KOPT-K1 (cell line): ENCODE data around the gene CXCL11.

ENCODE experiments used
- H3K27ac ChIP-seq: fragments of 200-600 bp; sonication (generic); 2 replicates; pipeline ENCODE4 v1.5.1; 2016; ENCODE audit warnings: antibody characterized with exemption, mild to moderate bottlenecking, low read depth, low read length; ENCODE audit not compliant: poor library complexity, severe bottlenecking
- H3K36me3 ChIP-seq: fragments of 200-600 bp; sonication (generic); 2 replicates; pipeline ENCODE4 v1.5.1; 2017; ENCODE audit warnings: antibody characterized with exemption, mild to moderate bottlenecking, low read length, moderate library complexity; ENCODE audit not compliant: insufficient read depth
- H3K9me3 ChIP-seq: fragments of 200-600 bp; sonication (generic); 2 replicates; pipeline ENCODE4 v1.5.1; 2017; ENCODE audit warnings: antibody characterized with exemption, low read length, mild to moderate bottlenecking; ENCODE audit not compliant: insufficient read depth, poor library complexity, severe bottlenecking

CXCL11 gene

GRCh38 chr4:76035799-76036380 lies at the start of gene CXCL11:
CXCL11 (minus strand) TSS chr4:76036070; CDS start chr4:76035987, 83 bp downstream.
- no peaks in the 10 kb centered on the region for H3K36me3 ChIP-seq
- H3K9me3 ChIP-seq, result no peaks in the 10 kb centered on the region
- no peak within 1 kb of the TSS for H3K27ac ChIP-seq

DNA sequence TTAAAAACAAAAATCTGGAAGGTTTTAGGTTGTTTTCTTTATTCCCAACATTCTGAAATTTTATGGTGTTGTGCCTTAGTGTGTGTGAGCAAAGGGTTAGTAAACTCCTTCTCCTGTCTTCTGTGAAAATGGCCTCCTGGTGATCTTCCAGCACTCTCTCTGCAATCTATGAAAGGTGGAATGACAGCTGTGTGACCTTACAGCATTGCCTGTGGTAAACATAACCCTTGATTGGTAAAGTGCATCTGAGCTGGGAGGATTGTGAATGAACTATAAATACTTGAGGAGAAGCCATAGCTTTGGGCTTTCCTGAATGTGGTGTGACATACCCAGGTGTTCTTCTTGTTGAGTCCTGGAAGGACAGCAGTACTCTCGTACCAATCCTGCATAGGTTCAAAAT lies 48.7 kb upstream of the CXCL11 start:
- no peak overlapping the region for H3K27ac ChIP-seq
- H3K36me3 ChIP-seq, result no peaks in the 10 kb centered on the region
- H3K9me3 ChIP-seq, result no peaks in the 10 kb centered on the region

DNA sequence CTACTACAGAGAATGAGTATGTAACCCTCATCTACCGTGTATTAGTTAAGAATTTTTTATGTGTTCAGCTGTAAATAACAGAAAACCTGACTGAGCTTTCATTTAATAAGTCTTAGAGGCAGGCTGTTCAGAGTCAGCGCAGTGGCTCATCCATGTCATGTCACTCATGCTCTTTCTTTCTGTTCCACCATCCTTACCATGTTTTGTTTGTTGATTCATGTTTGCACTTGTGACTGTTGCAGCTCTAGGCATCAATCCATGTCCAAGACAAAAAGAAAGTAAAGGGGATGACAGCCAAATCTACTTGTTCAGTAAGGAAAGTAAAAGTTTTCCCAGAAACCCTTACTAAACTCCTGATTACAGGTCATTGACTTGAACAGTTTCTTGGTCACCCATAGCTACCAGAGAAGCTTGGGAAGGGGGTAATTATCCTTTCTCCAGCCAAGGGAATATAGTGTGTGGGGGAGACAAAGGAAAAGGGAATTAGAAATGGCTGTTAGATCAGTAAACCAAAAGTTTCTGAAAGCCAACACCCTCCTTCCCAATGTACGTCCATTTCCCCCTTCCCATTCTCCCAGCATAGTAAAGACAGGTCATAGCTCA lies 47.6 kb upstream of the CXCL11 start:
- Histone ChIP-seq H3K36me3 (no peaks in the 10 kb centered on the region), H3K27ac (no peak overlapping the region), H3K9me3 (no peaks in the 10 kb centered on the region)

DNA sequence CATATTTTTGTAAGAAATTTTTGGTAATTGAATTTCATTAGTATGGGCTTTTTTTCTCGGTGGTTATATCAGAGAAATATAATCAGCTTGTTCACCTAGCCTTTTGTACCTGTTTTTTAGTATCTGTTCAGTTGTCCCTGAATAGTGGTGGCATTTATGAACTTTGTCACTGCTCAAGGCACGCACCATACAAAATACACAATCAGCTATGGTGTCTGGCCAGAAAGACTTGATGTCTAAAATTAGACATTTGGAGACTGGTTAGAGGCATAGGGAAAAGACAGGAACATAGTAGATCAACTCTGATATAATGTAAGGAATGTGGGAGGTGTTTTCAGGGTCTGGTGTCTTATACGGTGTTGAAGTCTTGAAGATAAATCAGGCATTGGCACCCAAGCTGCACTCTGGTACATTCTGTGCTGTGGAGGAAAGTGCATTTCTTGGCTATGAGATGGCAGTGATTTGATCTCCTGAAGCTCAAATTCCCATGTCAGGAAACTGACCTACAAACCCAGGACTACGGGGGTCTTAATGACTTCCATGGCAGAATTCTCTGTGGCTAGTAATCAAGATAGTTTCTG lies 42.3 kb upstream of the CXCL11 start:
- no peak overlapping the region for H3K27ac ChIP-seq
- H3K9me3 ChIP-seq, result no peaks in the 10 kb centered on the region
- H3K36me3 ChIP-seq, result no peaks in the 10 kb centered on the region

DNA sequence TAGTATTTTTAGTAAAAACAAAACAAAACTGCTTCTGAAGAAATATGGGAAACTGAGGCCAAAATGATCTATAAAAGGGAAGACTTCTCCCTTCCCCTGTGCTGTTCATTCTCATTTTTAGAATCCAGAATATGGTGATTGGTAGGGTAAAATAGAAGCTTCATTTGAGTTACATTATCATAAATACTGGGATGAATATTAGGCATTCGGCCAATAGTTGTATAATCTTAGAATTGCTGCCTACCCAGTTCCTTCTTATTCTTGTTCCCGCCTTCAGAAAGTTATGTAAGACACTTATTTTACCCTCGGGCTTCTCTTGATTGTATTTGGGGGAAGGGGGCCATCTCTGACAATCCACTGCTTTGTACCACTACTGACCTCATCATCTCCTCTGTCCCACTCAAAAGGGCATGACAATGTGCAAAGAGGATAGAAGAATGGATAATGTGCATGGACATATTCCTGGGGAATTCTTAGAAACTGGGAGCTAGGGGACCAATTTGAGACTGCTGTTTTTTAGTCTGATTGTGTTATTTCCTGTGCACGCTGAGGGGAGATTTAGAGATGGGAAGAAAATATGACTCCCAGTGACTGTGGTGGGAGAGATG lies 39.2 kb upstream of the CXCL11 start:
- Histone ChIP-seq H3K36me3 (no peaks in the 10 kb centered on the region), H3K27ac (no peak overlapping the region)

DNA sequence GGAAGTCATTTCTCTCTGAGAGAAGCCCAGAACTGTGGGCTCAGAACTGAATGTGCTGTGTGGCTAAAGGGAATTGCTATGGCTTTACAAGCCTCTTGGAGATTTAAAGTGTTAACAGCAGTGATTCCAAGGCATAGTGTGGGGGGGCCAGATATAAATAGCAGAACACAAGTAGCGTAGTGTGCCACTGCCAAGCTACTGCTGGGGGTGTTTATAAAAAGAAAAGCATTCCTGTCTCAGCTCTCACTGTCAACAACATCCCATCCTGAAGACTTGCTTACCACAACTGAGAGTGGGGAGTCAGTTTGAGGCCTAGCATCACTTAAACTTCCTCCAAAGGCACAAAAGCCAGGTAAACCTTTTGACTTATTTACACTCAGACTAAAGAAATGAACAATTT lies 38.6 kb upstream of the CXCL11 start, which contains the start of gene ART3:
Gene ART3 (plus strand): TSS at position 242 of the 400 bp plus-strand sequence. CDS start 1,181 bp downstream, outside the sequence.
- Histone ChIP-seq H3K36me3 (no peaks in the 10 kb centered on the region), H3K9me3 (no peaks in the 10 kb centered on the region), H3K27ac (no peak within 1 kb of the TSS)

More for the DNA sequence above, 39.2 kb upstream of the CXCL11 start:
- H3K9me3 ChIP-seq, result no peaks in the 10 kb centered on the region

GRCh38 chr4:76072760-76073159 lies 36.9 kb upstream of the CXCL11 start:
- Histone ChIP-seq H3K36me3 (no peaks in the 10 kb centered on the region), H3K9me3 (no peaks in the 10 kb centered on the region), H3K27ac (no peak overlapping the region)

- no peak overlapping the region for H3K27ac ChIP-seq
- no peaks in the 10 kb centered on the region for H3K9me3 ChIP-seq
- H3K36me3 ChIP-seq, result no peaks in the 10 kb centered on the region
These were observed 31.9 kb upstream of the CXCL11 start for GRCh38 chr4:76067652-76068286.

DNA sequence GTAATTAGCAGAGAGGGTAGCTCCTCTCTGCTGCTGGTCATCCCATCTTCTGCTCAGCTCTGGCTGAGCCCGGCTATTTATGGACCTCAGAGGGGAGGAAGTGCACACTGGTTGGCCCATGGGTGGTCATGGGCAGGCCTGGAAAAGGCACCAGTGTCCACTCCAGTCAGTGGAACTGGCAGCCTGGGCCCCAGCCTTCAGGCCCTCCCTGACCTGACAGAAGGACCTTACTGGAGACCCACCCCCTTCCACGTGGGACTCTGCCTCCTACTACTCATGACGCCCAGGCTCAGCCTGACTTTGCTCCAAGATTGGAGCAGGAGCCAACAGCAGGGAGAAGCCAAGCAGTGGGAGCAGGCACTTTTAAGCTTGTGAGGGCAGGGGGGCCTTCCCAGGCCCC lies 30.7 kb upstream of the CXCL11 start:
- H3K9me3 ChIP-seq, result no peaks in the 10 kb centered on the region
- H3K36me3 ChIP-seq, result no peaks in the 10 kb centered on the region
- H3K27ac ChIP-seq, result no peak overlapping the region

- Histone ChIP-seq H3K9me3 (no peaks in the 10 kb centered on the region), H3K36me3 (no peaks in the 10 kb centered on the region), H3K27ac (no peak overlapping the region)
These were observed 26.1 kb upstream of the CXCL11 start for GRCh38 chr4:76061982-76062381.

- H3K27ac ChIP-seq, result no peak overlapping the region
- H3K36me3 ChIP-seq, result no peaks in the 10 kb centered on the region
- no peaks in the 10 kb centered on the region for H3K9me3 ChIP-seq
These were observed 25.6 kb upstream of the CXCL11 start for GRCh38 chr4:76061421-76061820.

DNA sequence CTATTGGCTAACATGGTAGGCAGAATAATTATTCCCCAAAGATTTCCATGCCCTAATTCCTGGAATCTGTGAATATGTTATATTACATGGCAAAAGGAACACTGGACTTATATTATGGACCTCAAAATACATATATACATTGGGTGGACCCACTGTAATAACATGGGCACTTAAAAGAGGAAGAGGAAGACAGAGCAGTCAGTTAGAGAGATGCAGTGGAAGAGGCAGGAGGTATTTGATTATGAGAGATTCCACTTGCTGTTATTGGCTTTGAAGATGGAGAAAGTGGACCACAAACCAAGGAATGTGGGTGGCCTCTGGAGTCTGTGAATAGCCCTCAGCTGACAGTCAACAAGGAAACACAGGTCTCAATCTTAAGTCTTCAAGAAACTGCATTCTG lies 24.6 kb upstream of the CXCL11 start:
- no peaks in the 10 kb centered on the region for H3K36me3 ChIP-seq
- no peak overlapping the region for H3K27ac ChIP-seq
- no peaks in the 10 kb centered on the region for H3K9me3 ChIP-seq

DNA sequence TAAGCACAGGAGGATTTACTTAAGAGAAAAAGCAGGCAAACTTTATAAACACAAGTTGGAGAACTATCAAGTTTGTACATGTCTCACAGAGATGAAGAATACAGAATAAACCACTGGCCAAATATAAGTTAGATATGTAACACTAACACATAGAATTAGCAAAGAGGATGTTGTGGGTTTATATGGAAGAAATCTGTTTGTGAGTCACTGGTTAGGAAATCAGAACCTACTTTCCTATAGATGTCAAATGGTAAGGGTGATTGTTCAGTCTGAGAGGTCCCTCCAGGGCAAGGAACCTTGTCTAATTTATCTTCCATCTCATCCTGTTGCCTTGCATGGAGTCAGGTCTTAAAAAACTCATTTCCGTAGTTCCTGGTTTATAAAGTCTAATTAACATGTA lies 23.9 kb upstream of the CXCL11 start:
- no peak overlapping the region for H3K27ac ChIP-seq
- no peaks in the 10 kb centered on the region for H3K36me3 ChIP-seq
- H3K9me3 ChIP-seq, result no peaks in the 10 kb centered on the region

DNA sequence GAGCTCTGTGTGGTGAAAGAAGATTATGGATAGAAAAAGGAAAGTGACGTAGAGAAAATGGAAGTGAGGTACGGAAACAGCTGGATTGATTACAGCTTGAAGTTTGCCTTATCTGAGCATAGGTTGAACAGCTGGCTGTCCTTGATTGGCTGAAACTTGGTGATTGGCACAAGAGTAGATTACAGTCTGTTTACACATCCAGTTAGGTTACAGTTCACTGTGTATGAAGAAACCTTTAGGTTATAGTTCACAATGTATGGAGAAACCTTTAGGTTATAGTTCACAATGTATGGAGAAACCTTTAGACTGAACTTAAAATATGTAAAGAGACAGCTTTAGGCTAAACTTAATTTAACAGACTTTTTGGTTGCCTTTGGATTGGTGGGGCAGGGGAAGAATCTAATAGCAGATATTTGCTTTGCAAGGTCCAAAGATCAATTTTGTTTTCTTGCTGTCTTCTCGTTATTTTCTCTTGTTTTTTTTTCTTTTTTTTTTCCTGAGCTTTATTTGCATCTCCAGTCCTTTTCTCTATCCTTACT lies 23.1 kb upstream of the CXCL11 start:
- Histone ChIP-seq H3K36me3 (no peaks in the 10 kb centered on the region), H3K27ac (no peak overlapping the region)

DNA sequence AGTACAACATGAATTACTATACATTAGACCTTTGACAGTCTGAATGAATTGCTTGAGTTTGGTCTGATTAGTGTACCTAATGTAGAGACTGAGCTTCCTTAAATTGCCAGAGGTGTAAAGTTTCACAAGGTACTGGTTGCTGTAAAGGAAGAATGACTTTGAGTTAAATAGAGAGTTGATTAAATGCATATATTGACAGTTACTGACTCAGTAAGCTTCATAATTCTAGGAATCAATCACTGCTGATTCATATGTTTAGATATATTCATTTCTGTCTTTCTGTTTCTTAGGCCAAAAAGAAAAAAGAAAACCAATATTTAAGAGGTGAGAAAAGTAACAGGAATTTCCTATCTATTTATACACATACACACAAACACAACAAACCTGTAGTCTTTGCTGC lies 22.4 kb upstream of the CXCL11 start:
- Histone ChIP-seq H3K9me3 (no peaks in the 10 kb centered on the region), H3K27ac (no peak overlapping the region), H3K36me3 (no peaks in the 10 kb centered on the region)

More for the DNA sequence above, 23.1 kb upstream of the CXCL11 start:
- H3K9me3 ChIP-seq, result no peaks in the 10 kb centered on the region
